Endometrium (tissue), 2 donors: Measurements from ENCODE around the gene AK1.

Experiments used
- FAIRE-seq: peaks from 2 replicates; lab custom pipeline; 2012; peaks lifted over from hg19 to GRCh38; lab: Jason Lieb, UNC
- donor health status: control.
- donor health status: control.

The AK1 gene

DNA sequence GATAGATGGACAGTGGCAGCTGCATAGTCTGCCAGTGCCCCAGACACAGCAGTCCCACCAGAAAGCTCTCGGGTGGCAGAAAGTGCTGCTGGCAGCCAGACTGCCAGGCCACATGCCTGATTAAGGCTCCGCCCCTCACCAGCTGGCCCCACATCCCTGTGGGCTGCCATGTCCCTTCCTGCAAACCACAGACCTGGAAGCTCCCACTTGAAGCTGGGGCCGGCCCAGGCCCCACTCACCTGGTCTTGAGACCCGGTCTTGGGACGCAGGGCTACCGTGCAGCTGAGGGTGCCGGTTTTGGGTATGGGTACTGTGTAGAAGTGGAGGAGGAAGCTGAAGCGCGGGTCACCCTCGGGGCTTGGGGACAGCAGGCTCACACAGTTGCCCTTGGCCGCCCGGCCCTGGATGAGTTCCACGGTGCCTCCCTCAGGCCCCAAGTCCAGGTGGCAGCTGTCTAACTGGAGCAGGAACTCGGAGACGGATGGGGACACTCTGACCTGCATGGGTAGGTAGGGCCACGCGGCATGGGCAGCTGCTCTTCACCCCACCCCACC is 59.5 kb downstream of the AK1 start:
- no peak for FAIRE-seq

DNA sequence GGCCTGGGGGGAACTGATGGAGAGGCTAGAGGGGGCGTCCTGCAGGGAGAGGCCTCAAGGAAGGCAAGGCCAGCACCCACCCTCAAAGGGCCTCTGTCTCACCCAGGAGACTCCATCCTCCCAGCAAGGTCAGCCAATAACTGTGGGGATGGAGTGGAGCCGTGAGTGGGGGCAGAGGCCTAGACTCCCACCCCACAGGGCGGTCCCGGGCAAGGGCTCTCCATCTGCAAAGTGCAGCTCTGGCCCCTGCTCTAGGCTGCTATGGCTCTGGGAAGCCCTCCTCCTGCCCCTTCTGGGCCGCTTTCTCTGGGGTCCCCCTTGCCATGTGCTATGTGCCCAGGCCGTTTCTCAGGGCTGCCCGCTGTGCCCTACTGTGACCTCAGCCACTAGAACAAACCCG is 60.7 kb downstream of the AK1 start:
- no peak for FAIRE-seq
